ENCODE data around the gene SLC25A29.

SLC25A29 gene

GRCh38 chr14:100268591-100269207, 37.5 kb downstream of the SLC25A29 start:
- TF ChIP-seq ZBTB7A (IDR thresholded peaks at IDR 0.05; ENCODE audit: low read depth): no peak
- no peak for TF ChIP-seq TEAD4 (IDR thresholded peaks at IDR 0.05)
- no peak for TF ChIP-seq NFIC (IDR thresholded peaks at IDR 0.05)
- no peak for TF ChIP-seq USF1 (IDR thresholded peaks at IDR 0.05)
- TF ChIP-seq CEBPB (IDR thresholded peaks at IDR 0.05): no peak
- TF ChIP-seq YY1 (IDR thresholded peaks at IDR 0.05; ENCODE audit: low read depth): no peak
- TF ChIP-seq CREB1 (IDR thresholded peaks at IDR 0.05; ENCODE audit: low read depth): no peak
- no peak for TF ChIP-seq EGR1 (IDR thresholded peaks at IDR 0.05)
- TF ChIP-seq, protein P1, sequence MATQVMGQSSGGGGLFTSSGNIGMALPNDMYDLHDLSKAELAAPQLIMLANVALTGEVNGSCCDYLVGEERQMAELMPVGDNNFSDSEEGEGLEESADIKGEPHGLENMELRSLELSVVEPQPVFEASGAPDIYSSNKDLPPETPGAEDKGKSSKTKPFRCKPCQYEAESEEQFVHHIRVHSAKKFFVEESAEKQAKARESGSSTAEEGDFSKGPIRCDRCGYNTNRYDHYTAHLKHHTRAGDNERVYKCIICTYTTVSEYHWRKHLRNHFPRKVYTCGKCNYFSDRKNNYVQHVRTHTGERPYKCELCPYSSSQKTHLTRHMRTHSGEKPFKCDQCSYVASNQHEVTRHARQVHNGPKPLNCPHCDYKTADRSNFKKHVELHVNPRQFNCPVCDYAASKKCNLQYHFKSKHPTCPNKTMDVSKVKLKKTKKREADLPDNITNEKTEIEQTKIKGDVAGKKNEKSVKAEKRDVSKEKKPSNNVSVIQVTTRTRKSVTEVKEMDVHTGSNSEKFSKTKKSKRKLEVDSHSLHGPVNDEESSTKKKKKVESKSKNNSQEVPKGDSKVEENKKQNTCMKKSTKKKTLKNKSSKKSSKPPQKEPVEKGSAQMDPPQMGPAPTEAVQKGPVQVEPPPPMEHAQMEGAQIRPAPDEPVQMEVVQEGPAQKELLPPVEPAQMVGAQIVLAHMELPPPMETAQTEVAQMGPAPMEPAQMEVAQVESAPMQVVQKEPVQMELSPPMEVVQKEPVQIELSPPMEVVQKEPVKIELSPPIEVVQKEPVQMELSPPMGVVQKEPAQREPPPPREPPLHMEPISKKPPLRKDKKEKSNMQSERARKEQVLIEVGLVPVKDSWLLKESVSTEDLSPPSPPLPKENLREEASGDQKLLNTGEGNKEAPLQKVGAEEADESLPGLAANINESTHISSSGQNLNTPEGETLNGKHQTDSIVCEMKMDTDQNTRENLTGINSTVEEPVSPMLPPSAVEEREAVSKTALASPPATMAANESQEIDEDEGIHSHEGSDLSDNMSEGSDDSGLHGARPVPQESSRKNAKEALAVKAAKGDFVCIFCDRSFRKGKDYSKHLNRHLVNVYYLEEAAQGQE (IDR thresholded peaks at IDR 0.05; ENCODE audit: low read depth): no peak
- no peak for TF ChIP-seq TCF12 (IDR thresholded peaks at IDR 0.05; ENCODE audit: low read depth)
- TF ChIP-seq MAX (IDR thresholded peaks at IDR 0.05): no peak
- no peak for TF ChIP-seq FOXM1 (IDR thresholded peaks at IDR 0.05; ENCODE audit: borderline replicate concordance, low read depth)
- no peak for TF ChIP-seq RAD21 (IDR thresholded peaks at IDR 0.05; ENCODE audit: low read depth)
- no peak for TF ChIP-seq EP300 (IDR thresholded peaks at IDR 0.05; ENCODE audit: borderline replicate concordance)
- TF ChIP-seq TAF1 (IDR thresholded peaks at IDR 0.05; ENCODE audit: low read depth): no peak

GRCh38 chr14:100267990-100268389, 38.3 kb downstream of the SLC25A29 start:
- TF ChIP-seq RAD21 (IDR thresholded peaks at IDR 0.05; ENCODE audit: low read depth): no peak
- TF ChIP-seq TEAD4 (IDR thresholded peaks at IDR 0.05): no peak
- TF ChIP-seq USF1 (IDR thresholded peaks at IDR 0.05): no peak
- no peak for TF ChIP-seq TAF1 (IDR thresholded peaks at IDR 0.05; ENCODE audit: low read depth)
- TF ChIP-seq EGR1 (IDR thresholded peaks at IDR 0.05): no peak
- TF ChIP-seq NFIC (IDR thresholded peaks at IDR 0.05): no peak
- TF ChIP-seq EP300 (IDR thresholded peaks at IDR 0.05; ENCODE audit: borderline replicate concordance): no peak
- TF ChIP-seq CREB1 (IDR thresholded peaks at IDR 0.05; ENCODE audit: low read depth): no peak
- TF ChIP-seq, protein P1 (IDR thresholded peaks at IDR 0.05; ENCODE audit: low read depth): no peak
- no peak for TF ChIP-seq MAX (IDR thresholded peaks at IDR 0.05)
- TF ChIP-seq YY1 (IDR thresholded peaks at IDR 0.05; ENCODE audit: low read depth): no peak

- TF ChIP-seq CREB1 (IDR thresholded peaks at IDR 0.05; ENCODE audit: low read depth): no peak
- TF ChIP-seq RAD21 (IDR thresholded peaks at IDR 0.05; ENCODE audit: low read depth): no peak
- no peak for TF ChIP-seq NFIC (IDR thresholded peaks at IDR 0.05)
- no peak for TF ChIP-seq EGR1 (IDR thresholded peaks at IDR 0.05)
- no peak for TF ChIP-seq YY1 (IDR thresholded peaks at IDR 0.05; ENCODE audit: low read depth)
- no peak for TF ChIP-seq TEAD4 (IDR thresholded peaks at IDR 0.05)
- TF ChIP-seq TCF12 (IDR thresholded peaks at IDR 0.05; ENCODE audit: low read depth): no peak
- TF ChIP-seq ZBTB7A (IDR thresholded peaks at IDR 0.05; ENCODE audit: low read depth): no peak
- no peak for TF ChIP-seq CEBPB (IDR thresholded peaks at IDR 0.05)
- TF ChIP-seq USF1 (IDR thresholded peaks at IDR 0.05): no peak
- no peak for TF ChIP-seq FOXM1 (IDR thresholded peaks at IDR 0.05; ENCODE audit: borderline replicate concordance, low read depth)
- TF ChIP-seq, protein P1 (IDR thresholded peaks at IDR 0.05; ENCODE audit: low read depth): no peak
- TF ChIP-seq MAX (IDR thresholded peaks at IDR 0.05): no peak
- no peak for TF ChIP-seq TAF1 (IDR thresholded peaks at IDR 0.05; ENCODE audit: low read depth)
- no peak for TF ChIP-seq EP300 (IDR thresholded peaks at IDR 0.05; ENCODE audit: borderline replicate concordance)
Observed at GRCh38 chr14:100263141-100263540, 43.1 kb downstream of the SLC25A29 start.

Data from Ishikawa (cell line).